ENCODE results near the gene EHBP1.

Gene EHBP1

GRCh38 chr2:62933398-62933917 lies 227.9 kb downstream of the EHBP1 start:
- no peaks in the 10 kb centered on the region for H3K36me3 ChIP-seq (ENCODE audit: control insufficient read depth, low read length)
- no peaks in the 10 kb centered on the region for H3K9me2 ChIP-seq (replicated peaks; ENCODE audit: control insufficient read depth, low read length)
- no peaks in the 10 kb centered on the region for H3K79me2 ChIP-seq (ENCODE audit: control insufficient read depth, low read length)
- H3K4me1 ChIP-seq (ENCODE audit: control insufficient read depth, low read length) = no peaks in the 10 kb centered on the region
- no peaks in the 10 kb centered on the region for H3F3A ChIP-seq (ENCODE audit: control insufficient read depth, insufficient read depth)
- H4K20me1 ChIP-seq (ENCODE audit: control insufficient read depth, insufficient read depth, low read depth, low read length) = no peaks in the 10 kb centered on the region
- H3K9me3 ChIP-seq (ENCODE audit: control insufficient read depth, insufficient read depth, low read length) = no peaks in the 10 kb centered on the region
- H3K4me2 ChIP-seq (ENCODE audit: low read length) = no peak overlapping the region
- no peaks in the 10 kb centered on the region for H3K27me3 ChIP-seq (ENCODE audit: control insufficient read depth, low read length)
- H3K27ac ChIP-seq (ENCODE audit: low read depth, low read length) = no peak overlapping the region
- no peak for TF ChIP-seq EZH2phosphoT487 (IDR thresholded peaks at IDR 0.05; ENCODE audit: borderline replicate concordance, low read length)
- TF ChIP-seq, protein P1, sequence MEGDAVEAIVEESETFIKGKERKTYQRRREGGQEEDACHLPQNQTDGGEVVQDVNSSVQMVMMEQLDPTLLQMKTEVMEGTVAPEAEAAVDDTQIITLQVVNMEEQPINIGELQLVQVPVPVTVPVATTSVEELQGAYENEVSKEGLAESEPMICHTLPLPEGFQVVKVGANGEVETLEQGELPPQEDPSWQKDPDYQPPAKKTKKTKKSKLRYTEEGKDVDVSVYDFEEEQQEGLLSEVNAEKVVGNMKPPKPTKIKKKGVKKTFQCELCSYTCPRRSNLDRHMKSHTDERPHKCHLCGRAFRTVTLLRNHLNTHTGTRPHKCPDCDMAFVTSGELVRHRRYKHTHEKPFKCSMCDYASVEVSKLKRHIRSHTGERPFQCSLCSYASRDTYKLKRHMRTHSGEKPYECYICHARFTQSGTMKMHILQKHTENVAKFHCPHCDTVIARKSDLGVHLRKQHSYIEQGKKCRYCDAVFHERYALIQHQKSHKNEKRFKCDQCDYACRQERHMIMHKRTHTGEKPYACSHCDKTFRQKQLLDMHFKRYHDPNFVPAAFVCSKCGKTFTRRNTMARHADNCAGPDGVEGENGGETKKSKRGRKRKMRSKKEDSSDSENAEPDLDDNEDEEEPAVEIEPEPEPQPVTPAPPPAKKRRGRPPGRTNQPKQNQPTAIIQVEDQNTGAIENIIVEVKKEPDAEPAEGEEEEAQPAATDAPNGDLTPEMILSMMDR (IDR thresholded peaks at IDR 0.05; ENCODE audit: low read depth, low read length, poor library complexity, severe bottlenecking) = no peak
- no peak overlapping the region for H3K4me3 ChIP-seq (ENCODE audit: low read length)

DNA sequence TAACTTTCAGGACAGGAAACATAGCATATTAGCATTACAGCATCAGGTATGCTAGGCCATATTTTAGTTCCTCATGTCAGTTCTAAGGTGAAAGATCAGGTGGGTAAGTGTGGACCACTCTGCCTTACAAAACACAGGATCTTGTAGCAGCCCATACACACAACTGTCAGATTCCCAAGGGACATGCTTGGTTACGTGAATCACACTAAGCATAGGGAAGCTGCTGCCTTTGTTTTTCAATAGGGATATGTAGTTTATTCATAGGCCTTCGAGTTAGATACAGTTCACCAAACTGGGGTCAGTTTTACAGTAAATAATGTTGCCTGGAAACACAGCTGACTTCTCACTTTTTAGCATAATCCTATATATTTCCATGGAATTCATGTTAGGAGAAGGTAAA lies 229.0 kb downstream of the EHBP1 start:
- H3K4me3 ChIP-seq (ENCODE audit: low read length) = no peak overlapping the region
- H3K9me3 ChIP-seq (ENCODE audit: control insufficient read depth, insufficient read depth, low read length) = no peaks in the 10 kb centered on the region
- H3K36me3 ChIP-seq (ENCODE audit: control insufficient read depth, low read length) = no peaks in the 10 kb centered on the region
- H3K79me2 ChIP-seq (ENCODE audit: control insufficient read depth, low read length) = no peaks in the 10 kb centered on the region
- no peak overlapping the region for H3K4me2 ChIP-seq (ENCODE audit: low read length)
- H4K20me1 ChIP-seq (ENCODE audit: control insufficient read depth, insufficient read depth, low read depth, low read length) = no peaks in the 10 kb centered on the region
- no peak overlapping the region for H3K27ac ChIP-seq (ENCODE audit: low read depth, low read length)
- H3K9me2 ChIP-seq (replicated peaks; ENCODE audit: control insufficient read depth, low read length) = no peaks in the 10 kb centered on the region
- H3K4me1 ChIP-seq (ENCODE audit: control insufficient read depth, low read length) = no peaks in the 10 kb centered on the region
- TF ChIP-seq EZH2phosphoT487 (IDR thresholded peaks at IDR 0.05; ENCODE audit: borderline replicate concordance, low read length) = no peak
- TF ChIP-seq, protein P1 (IDR thresholded peaks at IDR 0.05; ENCODE audit: low read depth, low read length, poor library complexity, severe bottlenecking) = no peak
- H3F3A ChIP-seq (ENCODE audit: control insufficient read depth, insufficient read depth) = no peaks in the 10 kb centered on the region
- no peaks in the 10 kb centered on the region for H3K27me3 ChIP-seq (ENCODE audit: control insufficient read depth, low read length)

DNA sequence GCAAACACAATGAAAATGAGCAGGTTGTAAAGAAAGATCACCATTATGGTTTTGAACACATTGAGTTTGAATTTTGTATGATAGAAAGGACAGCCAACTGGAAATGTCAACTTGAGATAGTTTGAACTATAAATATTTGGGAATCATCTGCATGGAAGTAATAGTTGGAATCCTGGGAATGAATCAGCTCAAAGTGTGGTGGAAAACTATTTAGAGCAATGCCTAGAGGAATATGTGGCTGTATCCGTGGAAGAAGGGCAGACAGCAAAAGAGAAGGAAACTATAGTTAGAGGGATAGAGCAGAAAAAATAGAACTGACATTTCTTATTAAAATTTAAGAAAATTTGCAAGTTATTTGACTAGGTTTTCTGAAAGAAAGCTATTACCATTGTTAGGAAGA lies 232.6 kb downstream of the EHBP1 start:
- Histone ChIP-seq H3K9me2 (replicated peaks; ENCODE audit: control insufficient read depth, low read length) (no peaks in the 10 kb centered on the region), H3K36me3 (ENCODE audit: control insufficient read depth, low read length) (no peaks in the 10 kb centered on the region), H3F3A (ENCODE audit: control insufficient read depth, insufficient read depth) (no peaks in the 10 kb centered on the region), H3K4me3 (ENCODE audit: low read length) (no peak overlapping the region), H4K20me1 (ENCODE audit: control insufficient read depth, insufficient read depth, low read depth, low read length) (no peaks in the 10 kb centered on the region), H3K4me1 (ENCODE audit: control insufficient read depth, low read length) (no peaks in the 10 kb centered on the region), H3K9me3 (ENCODE audit: control insufficient read depth, insufficient read depth, low read length) (no peaks in the 10 kb centered on the region), H3K4me2 (ENCODE audit: low read length) (no peak overlapping the region), H3K27ac (ENCODE audit: low read depth, low read length) (no peak overlapping the region), H3K27me3 (ENCODE audit: control insufficient read depth, low read length) (no peaks in the 10 kb centered on the region), H3K79me2 (ENCODE audit: control insufficient read depth, low read length) (no peaks in the 10 kb centered on the region)
- no peak for TF ChIP-seq EZH2phosphoT487 (IDR thresholded peaks at IDR 0.05; ENCODE audit: borderline replicate concordance, low read length)
- TF ChIP-seq, protein P1 (IDR thresholded peaks at IDR 0.05; ENCODE audit: low read depth, low read length, poor library complexity, severe bottlenecking) = no peak
